A549 (cell line): Measurements from ENCODE around the gene ZBTB44. TPM values are rescaled to one million over a fixed set of nuclear protein-coding genes. Genes with fewer than 3 reads are reported as not detected.
"Not testable (repeated sequence)": the region's sequence is repeated elsewhere in the genome, so short reads cannot be mapped to it uniquely, and the experiment has no call there.

ENCODE experiments used
- ATAC-seq, 2 experiments: fragments of 200-7000 bp in 1 of 2; fragments of >200 bp in 1 of 2; cut with Nextera tagmentation in 1 of 2; cut with Tn5 transposase in 1 of 2; 3 replicates each; pipeline versions ENCODE4 v1.8.0 to v1.9.1; 2018 to 2020; ENCODE audit warnings: mild to moderate bottlenecking in 1 of 2, moderate library complexity in 1 of 2
- CTCF ChIA-PET: fragments of 300-600 bp; sonication (Branson Sonifier 250); formaldehyde crosslinking; extraction: SDS; loops from one replicate; lab custom pipeline; 2021; ENCODE audit warnings: antibody characterized with exemption, inconsistent platforms; lab: Yijun Ruan, JAX
- POLR2A ChIA-PET: fragments of 350-600 bp; formaldehyde crosslinking; extraction: SDS; loops from one replicate; lab custom pipeline; 2021; ENCODE audit warnings: antibody characterized with exemption, inconsistent platforms; lab: Yijun Ruan, JAX
- DNase-seq, 2 experiments: peaks; one replicate each; pipeline versions ENCODE4 v3.0.0 to v3.0.0-alpha.2; 2011 to 2016; ENCODE audit warnings: low read depth in 1 of 2, low spot score in 1 of 2
- FAIRE-seq: peaks from 2 replicates; lab custom pipeline; 2011; peaks lifted over from hg19 to GRCh38; lab: Jason Lieb, UNC
- H3K27ac ChIP-seq, 2 experiments: fragments of >200 bp; sonication (Bioruptor Twin); formaldehyde crosslinking; 3 replicates each; pipeline ENCODE4 v1.5.1; 2016 to 2017
- H3K4me1 ChIP-seq: fragments of >200 bp; sonication (Bioruptor Twin); formaldehyde crosslinking; 3 replicates; pipeline ENCODE4 v1.6.1; 2016
- H3K4me2 ChIP-seq: fragments of >200 bp; sonication (Bioruptor Twin); formaldehyde crosslinking; 3 replicates; pipeline ENCODE4 v1.6.1; 2016
- H3K4me3 ChIP-seq: fragments of >200 bp; sonication (Bioruptor Twin); formaldehyde crosslinking; 3 replicates; pipeline ENCODE4 v1.5.1; 2016
- H3K9me3 ChIP-seq: fragments of >200 bp; sonication (Bioruptor Twin); formaldehyde crosslinking; 3 replicates; pipeline ENCODE4 v1.6.1; 2016
- ESRRA ChIP-seq: fragments of 150-350 bp; IDR thresholded peaks from 2 replicates; pipeline ENCODE4 v1.6.1; 2014; ENCODE audit warnings: mild to moderate bottlenecking, low read length, borderline replicate concordance
- FOSL2 ChIP-seq, 2 experiments: fragments of 450-650 bp in 1 of 2; fragments of >200 bp in 1 of 2; sonication (Bioruptor Twin) in 1 of 2; formaldehyde crosslinking; IDR thresholded peaks; 2 replicates each; pipeline versions ENCODE4 v1.5.0 to v1.6.1; 2016 to 2020; ENCODE audit warnings: mild to moderate bottlenecking in 1 of 2, moderate library complexity in 1 of 2
- HDAC2 ChIP-seq: fragments of 200-600 bp; sonication (generic); IDR thresholded peaks from 2 replicates; pipeline ENCODE4 v1.6.1; 2016
- HOXB5 ChIP-seq: fragments of 250-450 bp; sonication (Bioruptor Pico); IDR thresholded peaks from 2 replicates; pipeline ENCODE4 v1.5.0; 2020; ENCODE audit warnings: mild to moderate bottlenecking, moderate library complexity
- KDM1A ChIP-seq: fragments of 200-600 bp; sonication (generic); IDR thresholded peaks from 2 replicates; pipeline ENCODE4 v1.6.1; 2016; ENCODE audit warnings: low read depth, mild to moderate bottlenecking
- KDM5A ChIP-seq: fragments of 200-600 bp; sonication (generic); IDR thresholded peaks from 2 replicates; pipeline ENCODE4 v1.6.1; 2016; ENCODE audit warnings: antibody characterized with exemption, mild to moderate bottlenecking
- MAFK ChIP-seq: fragments of 450-650 bp; IDR thresholded peaks from 2 replicates; pipeline ENCODE4 v1.6.1; 2014; ENCODE audit not compliant: partially characterized antibody
- MAZ ChIP-seq: fragments of 150-350 bp; IDR thresholded peaks from 2 replicates; pipeline ENCODE4 v1.6.1; 2014; ENCODE audit warnings: antibody characterized with exemption, low read depth, low read length, borderline replicate concordance
- MYC ChIP-seq: IDR thresholded peaks from 2 replicates; pipeline ENCODE4 v1.6.1; 2012; ENCODE audit warnings: mild to moderate bottlenecking, inconsistent platforms, low read length, improper control_type of control experiment, borderline replicate concordance
- NR3C1 ChIP-seq: fragments of >200 bp; sonication (Bioruptor Twin); formaldehyde crosslinking; IDR thresholded peaks from 3 replicates; pipeline ENCODE4 v1.6.1; 2017
- PHF8 ChIP-seq: fragments of 200-600 bp; sonication (generic); IDR thresholded peaks from 2 replicates; pipeline ENCODE4 v1.6.1; 2016; ENCODE audit warnings: low read depth, mild to moderate bottlenecking, antibody characterized with exemption, moderate library complexity, borderline replicate concordance
- SREBF2 ChIP-seq: fragments of 450-650 bp; IDR thresholded peaks from 2 replicates; pipeline ENCODE4 v1.6.1; 2014; ENCODE audit warnings: mild to moderate bottlenecking, moderate library complexity
- TP53 ChIP-seq: fragments of 250-450 bp; sonication (Bioruptor Pico); IDR thresholded peaks from 2 replicates; pipeline ENCODE4 v1.5.0; 2021; ENCODE audit warnings: mild to moderate bottlenecking, moderate library complexity
- ZC3H11A ChIP-seq: fragments of 450-650 bp; IDR thresholded peaks from 2 replicates; pipeline ENCODE4 v1.6.1; 2014; ENCODE audit warnings: antibody characterized with exemption, mild to moderate bottlenecking
- ZNF302 ChIP-seq: fragments of 250-450 bp; sonication (Bioruptor Pico); IDR thresholded peaks from 2 replicates; pipeline ENCODE4 v1.9.0; 2021; ENCODE audit warnings: inconsistent platforms, mild to moderate bottlenecking, moderate library complexity
- WGBS: methylation state at CpG from one replicate; pipeline ENCODE4 v1.1.6; 2017; ENCODE audit errors: missing lambda C conversion rate; 5-methylcytosine and 5-hydroxymethylcytosine counted together
- polyA plus RNA-seq, 4 experiments: library from polyadenylated mRNA; depleted of rRNA in 3 of 4; stranded (reverse); fragments of >200 nt; fragmentation: RNase III in 1 of 4; extraction: RNeasy Plus Mini Kit Qiagen cat#74134 plus additional on column Dnase treatment in 1 of 4; gene quantifications; 2 replicates in 3 of 4; 3 replicates in 1 of 4; pipeline ENCODE4 v1.2.3, GENCODE V29; 2011 to 2017
- TF ChIP-seq, protein P1 (sequence below): IDR thresholded peaks from 2 replicates; pipeline ENCODE4 v1.6.1; 2012
- TF ChIP-seq, protein P2 (sequence below): fragments of >200 bp; sonication (Bioruptor Twin); formaldehyde crosslinking; IDR thresholded peaks from 2 replicates; pipeline ENCODE4 v1.6.1; 2016
- TF ChIP-seq, protein P3 (sequence below): fragments of 450-650 bp; IDR thresholded peaks from 2 replicates; pipeline ENCODE4 v1.6.1; 2014; ENCODE audit warnings: antibody characterized with exemption
- TF ChIP-seq, protein P4 (sequence below): fragments of >200 bp; sonication (Bioruptor Twin); formaldehyde crosslinking; IDR thresholded peaks from 3 replicates; pipeline ENCODE4 v1.6.1; 2016
- TF ChIP-seq, protein P5 (sequence below): fragments of >200 bp; sonication (Bioruptor Twin); formaldehyde crosslinking; IDR thresholded peaks from 3 replicates; pipeline ENCODE4 v1.5.1; 2016

The ZBTB44 gene
- polyA plus RNA-seq, 2 of the 4 experiments (the other 2 are of a cell fraction) = 6.7 to 16.1 TPM

DNA sequence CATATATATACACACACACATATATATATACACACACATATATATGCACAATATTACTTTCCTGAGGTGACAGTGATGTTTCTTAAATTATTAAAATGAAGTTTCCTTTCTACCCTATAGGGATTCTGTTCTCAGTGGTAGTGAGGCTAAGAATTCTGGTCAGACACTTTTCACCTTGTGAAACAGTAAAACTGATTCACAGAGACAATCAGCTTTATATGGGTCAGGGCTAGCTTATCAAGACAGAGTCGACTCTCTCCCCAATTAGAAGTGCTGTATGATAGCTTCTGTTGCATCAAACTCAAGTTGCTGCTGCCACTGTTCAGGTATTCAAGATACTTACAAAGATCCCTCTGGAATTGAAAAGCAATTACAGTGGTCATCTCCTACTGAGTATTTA, 68.4 kb downstream of the ZBTB44 start:
- H3K4me1 ChIP-seq = no peaks in the 10 kb centered on the region
- no peak overlapping the region for H3K27ac ChIP-seq
- no peaks in the 10 kb centered on the region for H3K9me3 ChIP-seq
- ChIA-PET CTCF (interaction anchor here (1.6 kb wide), 1 partner anchor 144 kb away, joined by 3 read pairs; no protein-coding TSS in a partner anchor), POLR2A (no interaction called here)
- FAIRE-seq (no peak), DNase-seq (no peak), ATAC-seq (no peak)
- TF ChIP-seq HDAC2 (no peak), SREBF2 (no peak), ESRRA (no peak), PHF8 (no peak), KDM5A (no peak), NR3C1 (no peak), TP53 (no peak), MYC (no peak)
- TF ChIP-seq, protein P1, sequence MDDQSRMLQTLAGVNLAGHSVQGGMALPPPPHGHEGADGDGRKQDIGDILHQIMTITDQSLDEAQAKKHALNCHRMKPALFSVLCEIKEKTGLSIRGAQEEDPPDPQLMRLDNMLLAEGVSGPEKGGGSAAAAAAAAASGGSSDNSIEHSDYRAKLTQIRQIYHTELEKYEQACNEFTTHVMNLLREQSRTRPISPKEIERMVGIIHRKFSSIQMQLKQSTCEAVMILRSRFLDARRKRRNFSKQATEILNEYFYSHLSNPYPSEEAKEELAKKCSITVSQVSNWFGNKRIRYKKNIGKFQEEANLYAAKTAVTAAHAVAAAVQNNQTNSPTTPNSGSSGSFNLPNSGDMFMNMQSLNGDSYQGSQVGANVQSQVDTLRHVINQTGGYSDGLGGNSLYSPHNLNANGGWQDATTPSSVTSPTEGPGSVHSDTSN = no peak
- TF ChIP-seq, protein P2, sequence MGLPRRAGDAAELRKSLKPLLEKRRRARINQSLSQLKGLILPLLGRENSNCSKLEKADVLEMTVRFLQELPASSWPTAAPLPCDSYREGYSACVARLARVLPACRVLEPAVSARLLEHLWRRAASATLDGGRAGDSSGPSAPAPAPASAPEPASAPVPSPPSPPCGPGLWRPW = no peak
- H3K4me2 ChIP-seq = no peak overlapping the region
- WGBS = 60% methylated on average over 1 of the region's 1 CpG
- no peak overlapping the region for H3K4me3 ChIP-seq

DNA sequence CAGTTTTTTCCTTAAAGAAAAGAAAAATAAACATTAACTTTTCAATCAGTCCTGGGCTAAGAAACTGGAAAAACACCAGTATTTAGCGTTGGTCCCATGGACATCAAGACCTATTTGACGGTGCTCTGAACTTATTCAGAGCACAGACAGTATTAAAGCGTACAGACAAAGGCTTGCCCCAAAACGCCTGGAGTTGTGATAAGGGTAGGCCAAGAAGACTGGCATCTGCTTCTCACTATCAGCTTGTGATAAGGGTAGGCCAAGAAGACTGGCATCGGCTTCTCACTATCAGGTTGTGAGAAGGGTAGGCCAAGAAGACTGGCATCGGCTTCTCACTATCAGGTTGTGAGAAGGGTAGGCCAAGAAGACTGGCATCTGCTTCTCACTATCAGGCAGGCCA, 69.3 kb downstream of the ZBTB44 start:
- H3K4me2 ChIP-seq, POLR2A ChIA-PET, H3K4me3 ChIP-seq, FAIRE-seq, H3K27ac ChIP-seq, H3K4me1 ChIP-seq, ATAC-seq, DNase-seq, H3K9me3 ChIP-seq: not testable (repeated sequence)
- CTCF ChIA-PET = interaction anchor here (1.6 kb wide), 1 partner anchor 145 kb away, joined by 3 read pairs; no protein-coding TSS in a partner anchor
- 84% methylated on average over 6 of the region's 6 CpGs for WGBS

DNA sequence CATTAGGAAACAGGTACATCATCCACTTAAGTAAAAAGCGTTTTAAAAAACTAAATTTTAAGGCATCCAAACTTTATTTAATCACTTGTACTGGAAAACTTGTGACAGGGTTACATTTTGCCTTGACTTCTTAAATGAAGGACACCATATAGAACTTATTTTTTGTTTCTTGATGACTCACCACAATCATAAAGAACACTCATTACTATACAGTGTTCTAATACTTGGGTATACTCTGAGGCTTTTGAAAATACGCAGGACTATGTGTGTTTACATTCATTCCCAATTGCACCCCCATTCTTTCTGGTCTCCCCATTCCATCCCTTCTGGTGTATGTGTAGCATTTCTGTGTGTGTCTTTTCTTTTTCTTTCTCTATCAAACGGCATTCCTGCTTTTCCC, 69.9 kb downstream of the ZBTB44 start:
- Histone ChIP-seq H3K9me3 (no peaks in the 10 kb centered on the region), H3K4me2 (no peak overlapping the region), H3K27ac (no peak overlapping the region), H3K4me3 (no peak overlapping the region), H3K4me1 (no peaks in the 10 kb centered on the region)
- POLR2A ChIA-PET = no interaction called here
- 90% methylated on average over 3 of the region's 3 CpGs for WGBS
- no peak for FAIRE-seq
- TF ChIP-seq KDM1A = no peak
- TF ChIP-seq FOSL2 (IDR thresholded peaks at IDR 0.05) = no peak
- TF ChIP-seq FOSL2 (CRISPR knock-in tag; IDR thresholded peaks at IDR 0.05) = peak; percentile 45
- TF ChIP-seq MAFK = no peak
- no peak for DNase-seq
- ATAC-seq = no peak
- CTCF ChIA-PET = no interaction called here

DNA sequence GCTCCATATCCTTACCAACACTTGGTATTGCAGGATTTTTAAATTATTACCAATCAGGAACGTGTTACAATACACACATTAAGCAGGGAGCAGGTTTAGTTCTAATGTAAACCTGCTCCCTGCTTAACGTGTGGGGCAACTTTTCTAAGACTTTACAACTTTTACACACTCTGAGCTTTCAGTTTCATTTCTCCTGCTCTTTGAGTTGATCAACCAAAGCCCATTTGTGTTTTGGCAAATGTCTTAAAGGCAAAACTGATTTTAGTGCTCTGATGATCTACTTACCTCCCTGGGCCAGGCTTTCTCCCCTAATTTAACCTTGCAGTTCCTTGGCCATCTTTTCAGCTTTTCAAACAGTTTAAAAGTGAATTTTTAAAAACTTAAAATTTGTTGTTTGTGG, 70.9 kb downstream of the ZBTB44 start:
- Histone ChIP-seq H3K4me1 (no peaks in the 10 kb centered on the region), H3K9me3 (no peaks in the 10 kb centered on the region), H3K27ac (no peak overlapping the region), H3K4me2 (no peak overlapping the region), H3K4me3 (no peak overlapping the region)
- 95% methylated on average over 2 of the region's 2 CpGs for WGBS
- ChIA-PET CTCF (interaction anchor here (0.5 kb wide), 1 partner anchor 210 kb away, joined by 3 read pairs; no protein-coding TSS in a partner anchor), POLR2A (no interaction called here)
- FAIRE-seq (no peak), DNase-seq (no peak), ATAC-seq (no peak)
- TF ChIP-seq ZNF302 = no peak
- TF ChIP-seq, protein P1 = no peak
- TF ChIP-seq HOXB5 (CRISPR knock-in tag) = no peak
- TF ChIP-seq, protein P3, sequence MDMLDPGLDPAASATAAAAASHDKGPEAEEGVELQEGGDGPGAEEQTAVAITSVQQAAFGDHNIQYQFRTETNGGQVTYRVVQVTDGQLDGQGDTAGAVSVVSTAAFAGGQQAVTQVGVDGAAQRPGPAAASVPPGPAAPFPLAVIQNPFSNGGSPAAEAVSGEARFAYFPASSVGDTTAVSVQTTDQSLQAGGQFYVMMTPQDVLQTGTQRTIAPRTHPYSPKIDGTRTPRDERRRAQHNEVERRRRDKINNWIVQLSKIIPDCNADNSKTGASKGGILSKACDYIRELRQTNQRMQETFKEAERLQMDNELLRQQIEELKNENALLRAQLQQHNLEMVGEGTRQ = no peak
- no peak for TF ChIP-seq MAZ
- TF ChIP-seq ZC3H11A = no peak
- no peak for TF ChIP-seq MAFK
- TF ChIP-seq, protein P4, sequence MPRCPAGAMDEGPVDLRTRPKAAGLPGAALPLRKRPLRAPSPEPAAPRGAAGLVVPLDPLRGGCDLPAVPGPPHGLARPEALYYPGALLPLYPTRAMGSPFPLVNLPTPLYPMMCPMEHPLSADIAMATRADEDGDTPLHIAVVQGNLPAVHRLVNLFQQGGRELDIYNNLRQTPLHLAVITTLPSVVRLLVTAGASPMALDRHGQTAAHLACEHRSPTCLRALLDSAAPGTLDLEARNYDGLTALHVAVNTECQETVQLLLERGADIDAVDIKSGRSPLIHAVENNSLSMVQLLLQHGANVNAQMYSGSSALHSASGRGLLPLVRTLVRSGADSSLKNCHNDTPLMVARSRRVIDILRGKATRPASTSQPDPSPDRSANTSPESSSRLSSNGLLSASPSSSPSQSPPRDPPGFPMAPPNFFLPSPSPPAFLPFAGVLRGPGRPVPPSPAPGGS = no peak
- TF ChIP-seq, protein P5, sequence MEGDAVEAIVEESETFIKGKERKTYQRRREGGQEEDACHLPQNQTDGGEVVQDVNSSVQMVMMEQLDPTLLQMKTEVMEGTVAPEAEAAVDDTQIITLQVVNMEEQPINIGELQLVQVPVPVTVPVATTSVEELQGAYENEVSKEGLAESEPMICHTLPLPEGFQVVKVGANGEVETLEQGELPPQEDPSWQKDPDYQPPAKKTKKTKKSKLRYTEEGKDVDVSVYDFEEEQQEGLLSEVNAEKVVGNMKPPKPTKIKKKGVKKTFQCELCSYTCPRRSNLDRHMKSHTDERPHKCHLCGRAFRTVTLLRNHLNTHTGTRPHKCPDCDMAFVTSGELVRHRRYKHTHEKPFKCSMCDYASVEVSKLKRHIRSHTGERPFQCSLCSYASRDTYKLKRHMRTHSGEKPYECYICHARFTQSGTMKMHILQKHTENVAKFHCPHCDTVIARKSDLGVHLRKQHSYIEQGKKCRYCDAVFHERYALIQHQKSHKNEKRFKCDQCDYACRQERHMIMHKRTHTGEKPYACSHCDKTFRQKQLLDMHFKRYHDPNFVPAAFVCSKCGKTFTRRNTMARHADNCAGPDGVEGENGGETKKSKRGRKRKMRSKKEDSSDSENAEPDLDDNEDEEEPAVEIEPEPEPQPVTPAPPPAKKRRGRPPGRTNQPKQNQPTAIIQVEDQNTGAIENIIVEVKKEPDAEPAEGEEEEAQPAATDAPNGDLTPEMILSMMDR = no peak
